Measurements from ENCODE around the gene COX4I1. TPM values are rescaled to one million over a fixed set of nuclear protein-coding genes. Genes with fewer than 3 reads are reported as not detected.

Gene COX4I1
- total RNA-seq, 2 donors from 2014 or later = 436 to 471 TPM

DNA sequence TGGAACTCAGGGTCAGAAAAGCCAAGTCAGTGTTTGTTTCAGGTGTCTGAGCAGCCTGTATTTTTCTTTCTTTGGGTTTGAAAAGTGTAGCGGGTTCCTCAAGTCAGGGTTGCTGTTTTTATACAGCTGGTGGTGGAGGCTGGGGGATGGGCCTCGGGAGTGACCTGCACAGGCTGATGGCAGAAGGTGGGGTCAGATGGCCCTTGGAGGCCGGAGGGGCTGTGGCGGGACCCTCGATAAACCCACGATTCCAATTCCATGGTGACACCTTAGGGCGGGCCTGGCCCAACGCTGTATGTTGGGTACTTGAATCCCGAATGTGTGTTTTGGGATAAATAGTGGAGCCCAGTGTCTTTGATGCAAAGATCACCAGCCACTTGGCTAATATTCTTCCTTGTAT is 28.7 kb downstream of the COX4I1 start:
- Histone ChIP-seq H3K9ac (ENCODE audit: extremely low read depth, low read length, poor library complexity, severe bottlenecking) (no peak overlapping the region), H3K27me3 (ENCODE audit: control insufficient read depth, insufficient read depth, low read length, poor library complexity, severe bottlenecking) (no peaks in the 10 kb centered on the region), H3K9me3 (ENCODE audit: control insufficient read depth, low read length) (no peaks in the 10 kb centered on the region), H3K4me3 (ENCODE audit: low read length) (no peak overlapping the region), H3K36me3 (ENCODE audit: control insufficient read depth, insufficient read depth, low read length) (no peaks in the 10 kb centered on the region), H3K4me1 (ENCODE audit: control insufficient read depth, insufficient read depth, low read length) (no peaks in the 10 kb centered on the region), H3K27ac (ENCODE audit: low read depth, low read length) (no peak overlapping the region)
- TF ChIP-seq CTCF (conservative IDR thresholded peaks at IDR 0.05) = no peak
- peaks cover 14% of the 10 kb centered on the region for H3K9me3 Mint-ChIP-seq
- H3K27ac Mint-ChIP-seq = no peak overlapping the region
- WGBS, 2 experiments (ENCODE audit: insufficient coverage in 1 of 2, insufficient read length in 1 of 2) = 90% methylated on average over 5 to 9 of the region's 9 CpGs
- H3K4me1 Mint-ChIP-seq = no peaks in the 10 kb centered on the region
- no peaks in the 10 kb centered on the region for H3K36me3 Mint-ChIP-seq (ENCODE audit: low read depth)
- H3K4me3 Mint-ChIP-seq = no peak overlapping the region
- H3K27me3 Mint-ChIP-seq (ENCODE audit: insufficient read depth) = peaks cover 9% of the 10 kb centered on the region
- no peak for DNase-seq

- H3K27me3 Mint-ChIP-seq (ENCODE audit: insufficient read depth) = peaks cover 9% of the 10 kb centered on the region
- H3K27me3 ChIP-seq (ENCODE audit: control insufficient read depth, insufficient read depth, low read length, poor library complexity, severe bottlenecking) = no peaks in the 10 kb centered on the region
- H3K9ac ChIP-seq (ENCODE audit: extremely low read depth, low read length, poor library complexity, severe bottlenecking) = no peak overlapping the region
- WGBS, 2 experiments (ENCODE audit: insufficient coverage in 1 of 2, insufficient read length in 1 of 2) = 92 to 97% methylated on average over 11 to 15 of the region's 15 CpGs
- no peaks in the 10 kb centered on the region for H3K36me3 Mint-ChIP-seq (ENCODE audit: low read depth)
- TF ChIP-seq CTCF (conservative IDR thresholded peaks at IDR 0.05) = no peak
- no peaks in the 10 kb centered on the region for H3K4me1 Mint-ChIP-seq
- no peak overlapping the region for H3K4me3 Mint-ChIP-seq
- no peaks in the 10 kb centered on the region for H3K9me3 ChIP-seq (ENCODE audit: control insufficient read depth, low read length)
- H3K27ac ChIP-seq (ENCODE audit: low read depth, low read length) = no peak overlapping the region
- DNase-seq = no peak
- no peak overlapping the region for H3K4me3 ChIP-seq (ENCODE audit: low read length)
- H3K36me3 ChIP-seq (ENCODE audit: control insufficient read depth, insufficient read depth, low read length) = no peaks in the 10 kb centered on the region
- peaks cover 21% of the 10 kb centered on the region for H3K9me3 Mint-ChIP-seq
- H3K27ac Mint-ChIP-seq = no peak overlapping the region
- H3K4me1 ChIP-seq (ENCODE audit: control insufficient read depth, insufficient read depth, low read length) = no peaks in the 10 kb centered on the region
Observed at GRCh38 chr16:85829171-85829719, 29.8 kb downstream of the COX4I1 start.

- Mint-ChIP-seq H3K4me1 (no peaks in the 10 kb centered on the region), H3K4me3 (no peak overlapping the region), H3K9me3 (peaks cover 23% of the 10 kb centered on the region), H3K27me3 (ENCODE audit: insufficient read depth) (peaks cover 11% of the 10 kb centered on the region), H3K27ac (no peak overlapping the region), H3K36me3 (ENCODE audit: low read depth) (no peaks in the 10 kb centered on the region)
- WGBS, 2 experiments (ENCODE audit: insufficient coverage in 1 of 2, insufficient read length in 1 of 2) = 83% methylated on average over 17 to 24 of the region's 24 CpGs
- no peak for TF ChIP-seq CTCF (conservative IDR thresholded peaks at IDR 0.05)
- Histone ChIP-seq H3K27me3 (ENCODE audit: control insufficient read depth, insufficient read depth, low read length, poor library complexity, severe bottlenecking) (no peaks in the 10 kb centered on the region), H3K27ac (ENCODE audit: low read depth, low read length) (no peak overlapping the region), H3K9ac (ENCODE audit: extremely low read depth, low read length, poor library complexity, severe bottlenecking) (no peak overlapping the region), H3K4me1 (ENCODE audit: control insufficient read depth, insufficient read depth, low read length) (no peaks in the 10 kb centered on the region), H3K4me3 (ENCODE audit: low read length) (no peak overlapping the region), H3K36me3 (ENCODE audit: control insufficient read depth, insufficient read depth, low read length) (no peaks in the 10 kb centered on the region), H3K9me3 (ENCODE audit: control insufficient read depth, low read length) (no peaks in the 10 kb centered on the region)
- DNase-seq = no peak
Observed at GRCh38 chr16:85829751-85830445, 30.4 kb downstream of the COX4I1 start.

All from endodermal cell (in vitro differentiated cells).